HepG2 (cell line): ENCODE data around the gene ACSL1. TPM values are rescaled to one million over a fixed set of nuclear protein-coding genes. Genes with fewer than 3 reads are reported as not detected.

Source experiments
- BCL6 ChIP-seq: IDR thresholded peaks from 2 replicates; pipeline ENCODE4 v1.6.1; 2016; ENCODE audit warnings: missing genetic modification reagents, missing compliant biosample characterization
- HOXD1 ChIP-seq: sonication (generic); formaldehyde crosslinking; IDR thresholded peaks from 2 replicates; pipeline ENCODE4 v1.5.0; 2020; ENCODE audit warnings: missing genetic modification reagents
- NFIC ChIP-seq: IDR thresholded peaks from 2 replicates; pipeline ENCODE4 v1.6.1; 2012; ENCODE audit warnings: mild to moderate bottlenecking, low read length, inconsistent platforms
- RBM39 ChIP-seq: fragments of 200-400 bp; formaldehyde crosslinking; IDR thresholded peaks from one replicate; pipeline ENCODE4 v1.6.1; 2018; ENCODE audit warnings: antibody characterized with exemption, mild to moderate bottlenecking, low read depth, low read length; ENCODE audit not compliant: poor library complexity, severe bottlenecking
- SYNCRIP ChIP-seq: fragments of 200-400 bp; formaldehyde crosslinking; IDR thresholded peaks from 2 replicates; pipeline ENCODE4 v1.6.1; 2018; ENCODE audit warnings: mild to moderate bottlenecking, low read depth, low read length; ENCODE audit not compliant: insufficient read depth
- TCF7L2 ChIP-seq: IDR thresholded peaks from 2 replicates; pipeline ENCODE4 v1.6.1; 2011; ENCODE audit warnings: mild to moderate bottlenecking, low read depth, low read length, moderate library complexity
- TGIF2 ChIP-seq: IDR thresholded peaks from 2 replicates; pipeline ENCODE4 v1.6.1; 2016; ENCODE audit warnings: control low read depth, missing compliant biosample characterization
- THYN1 ChIP-seq: sonication (generic); formaldehyde crosslinking; IDR thresholded peaks from 2 replicates; pipeline ENCODE4 v1.8.1; 2023; ENCODE audit warnings: low read depth, mild to moderate bottlenecking, moderate library complexity, missing genetic modification reagents, borderline replicate concordance
- ZNF512B ChIP-seq: sonication (generic); formaldehyde crosslinking; IDR thresholded peaks from 2 replicates; pipeline ENCODE4 v1.5.1; 2020; ENCODE audit warnings: missing genetic modification reagents, mild to moderate bottlenecking, borderline replicate concordance
- ZXDC ChIP-seq: sonication (generic); formaldehyde crosslinking; IDR thresholded peaks from 2 replicates; pipeline ENCODE4 v1.5.0; 2020; ENCODE audit warnings: mild to moderate bottlenecking, missing genetic modification reagents
- polyA plus RNA-seq, 8 experiments: library from polyadenylated mRNA; depleted of rRNA in 3 of 8; stranded (reverse) in 7 of 8; unstranded in 1 of 8; fragments of >200 nt; fragmentation: Illumina TruSeq in 4 of 8; extraction: Trizol in 4 of 8; gene quantifications; 2 replicates each; pipeline versions ENCODE4 v1.2.1 to v1.2.3, GENCODE V29; 2011 to 2016; ENCODE audit warnings: low read depth in 4 of 8, missing spikeins in 1 of 8, mixed read lengths in 1 of 8; ENCODE audit not compliant: insufficient read depth in 1 of 8
- total RNA-seq, 5 experiments: library from RNA; depleted of rRNA; stranded (reverse); fragments of >200 nt; fragmentation: Illumina TruSeq; extraction: Trizol; gene quantifications; 2 replicates each; pipeline ENCODE4 v1.2.3, GENCODE V29; 2016; ENCODE audit warnings: low read depth in 1 of 5
- TF ChIP-seq, protein P1 (sequence below): sonication (generic); formaldehyde crosslinking; IDR thresholded peaks from 2 replicates; pipeline ENCODE4 v1.4.0; 2020; ENCODE audit warnings: missing genetic modification reagents

ACSL1 gene
- total and polyA plus RNA-seq, 2 of the 13 experiments (the other 11 are each of a cell fraction or from before 2014, with no cell fraction given), result 10.0 to 29.8 TPM

- TF ChIP-seq, protein P1, sequence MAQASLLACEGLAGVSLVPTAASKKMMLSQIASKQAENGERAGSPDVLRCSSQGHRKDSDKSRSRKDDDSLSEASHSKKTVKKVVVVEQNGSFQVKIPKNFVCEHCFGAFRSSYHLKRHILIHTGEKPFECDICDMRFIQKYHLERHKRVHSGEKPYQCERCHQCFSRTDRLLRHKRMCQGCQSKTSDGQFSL (CRISPR knock-in tag), result no peak
- TF ChIP-seq TGIF2 (CRISPR knock-in tag), result peak; percentile 62; the same call in 1 of the 2 replicates
- TF ChIP-seq BCL6 (CRISPR knock-in tag), result peak; percentile 95
- TF ChIP-seq ZXDC, result no peak
- TF ChIP-seq NFIC, result peak; percentile 86
- TF ChIP-seq SYNCRIP, result no peak
- peak; percentile 59; the same call in 1 of the 2 replicates for TF ChIP-seq HOXD1 (CRISPR knock-in tag)
- TF ChIP-seq ZNF512B (CRISPR knock-in tag), result no peak
- no peak for TF ChIP-seq RBM39
- no peak for TF ChIP-seq THYN1 (CRISPR knock-in tag)
- TF ChIP-seq TCF7L2, result peak; percentile 65
Measured at GRCh38 chr4:184838249-184839074, 12.7 kb upstream of the ACSL1 start (continued).
